ENCODE results near the gene SFXN2.
A peak's percentile ranks its signal among the peaks of the same experiment; 100 is the strongest.
"Not testable (repeated sequence)": the region's sequence is repeated elsewhere in the genome, so short reads cannot be mapped to it uniquely, and the experiment has no call there.

The SFXN2 gene

GRCh38 chr10:102710609-102711008 lies 3.8 kb upstream of the SFXN2 start:
- ChIA-PET POLR2A (ENCODE audit: low non-redundant PET) (no interaction called here), CTCF (interaction anchor here (0.6 kb wide), 1 partner anchor 191 kb away, joined by 4 read pairs; no protein-coding TSS in a partner anchor)
- H3K27ac ChIP-seq: no peak overlapping the region
- TF ChIP-seq CTCF (conservative IDR thresholded peaks at IDR 0.05; ENCODE audit: low read depth): no peak
- no peak for DNase-seq (ENCODE audit: low spot score)

- TF ChIP-seq CTCF (conservative IDR thresholded peaks at IDR 0.05; ENCODE audit: low read depth): no peak
- POLR2A ChIA-PET (ENCODE audit: low non-redundant PET): no interaction called here
- no peak overlapping the region for H3K27ac ChIP-seq
- DNase-seq (ENCODE audit: low spot score): no peak
- CTCF ChIA-PET: interaction anchor here (0.6 to 0.8 kb wide), 6 partner anchors 8 to 1210 kb away, joined by 3 to 8 read pairs (median 4); no protein-coding TSS in a partner anchor
Measured at GRCh38 chr10:102712089-102712488, 2.3 kb upstream of the SFXN2 start.

GRCh38 chr10:102712843-102713538 lies 1.4 kb upstream of the SFXN2 start:
- POLR2A ChIA-PET (ENCODE audit: low non-redundant PET): no interaction called here

GRCh38 chr10:102713539-102713813 lies 960 bp upstream of the SFXN2 start:
- TF ChIP-seq CTCF (conservative IDR thresholded peaks at IDR 0.05; ENCODE audit: low read depth): peak; percentile 27; the same call in 1 of the 2 replicates
- peak overlapping the region; percentile 91 for H3K27ac ChIP-seq
- ChIA-PET POLR2A (ENCODE audit: low non-redundant PET) (interaction anchor here (0.5 kb wide), 1 partner anchor 599 kb away, joined by 3 read pairs; no protein-coding TSS in a partner anchor), CTCF (interaction anchor here (0.6 to 2.1 kb wide), 7 partner anchors 14 to 461 kb away, joined by 3 to 5 read pairs (median 3); no protein-coding TSS in a partner anchor)
- DNase-seq (ENCODE audit: low spot score): no peak

More at GRCh38 chr10:102712843-102713538, 1.4 kb upstream of the SFXN2 start:
- CTCF ChIA-PET: interaction anchor here (0.6 to 2.1 kb wide), 7 partner anchors 14 to 461 kb away, joined by 3 to 6 read pairs (median 4); no protein-coding TSS in a partner anchor
- DNase-seq (ENCODE audit: low spot score): no peak
- no peak for TF ChIP-seq CTCF (conservative IDR thresholded peaks at IDR 0.05; ENCODE audit: low read depth)
- H3K27ac ChIP-seq: peak overlapping the region; percentile 91

DNA sequence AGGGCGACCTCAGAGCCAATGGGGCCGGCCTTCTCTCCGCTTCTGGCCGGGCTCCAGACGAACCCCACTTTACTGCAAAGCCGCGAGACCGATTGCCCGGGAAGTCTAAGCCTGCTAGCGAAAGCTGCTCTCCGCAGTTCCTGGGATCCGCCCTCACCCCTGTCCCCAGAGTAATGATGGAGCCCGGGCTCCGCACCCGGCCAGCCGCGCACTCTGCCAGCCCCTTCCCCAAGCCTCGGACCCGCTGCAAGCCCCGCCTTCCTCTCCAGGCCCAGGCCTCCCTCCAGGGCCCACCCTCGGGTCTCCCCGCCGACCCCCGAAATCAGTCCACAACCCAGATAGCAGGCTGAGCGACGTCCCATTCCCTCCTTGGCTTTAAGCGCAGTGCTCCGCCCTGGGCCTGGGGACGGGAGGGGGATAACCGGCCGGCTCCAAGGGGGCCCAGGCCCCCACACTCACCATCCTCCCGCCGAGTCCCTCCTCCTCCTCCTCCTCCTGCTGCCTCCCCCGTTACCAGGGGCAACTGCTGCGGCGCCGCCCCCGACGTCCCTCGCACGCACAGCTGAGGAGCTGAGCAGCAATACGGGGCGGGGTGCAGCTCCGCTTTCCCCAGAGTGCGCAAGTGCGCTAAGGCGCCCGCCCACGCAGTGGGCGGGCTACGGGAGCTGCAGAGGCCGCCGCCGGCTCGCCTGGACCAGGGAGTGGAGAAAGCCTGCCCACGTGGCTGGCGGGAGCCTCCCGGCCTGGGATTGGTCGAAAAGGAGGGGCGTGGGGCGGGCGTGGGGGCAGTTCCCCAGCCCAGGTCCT lies 419 bp upstream of the SFXN2 start, which contains the start of gene ARL3:
Gene ARL3, minus strand, starts transcription at position 584 of the 807 bp plus-strand sequence. Its CDS starts 122 bp downstream, at position 462.
- no peak for TF ChIP-seq CTCF (conservative IDR thresholded peaks at IDR 0.05; ENCODE audit: low read depth)
- DNase-seq (ENCODE audit: low spot score): peak; percentile 99
- ChIA-PET CTCF (interaction anchor here (0.6 to 2.1 kb wide), 9 partner anchors 13 to 462 kb away, joined by 3 to 5 read pairs (median 3); no protein-coding TSS in a partner anchor), POLR2A (ENCODE audit: low non-redundant PET) (interaction anchor here (0.5 to 1.0 kb wide), 3 partner anchors 29 to 600 kb away, joined by 3 to 4 read pairs (median 3); no protein-coding TSS in a partner anchor)
- H3K27ac ChIP-seq: peak within 1 kb of the TSS; percentile 91

GRCh38 chr10:102715880-102716279 lies 1.4 kb downstream of the SFXN2 start:
- POLR2A ChIA-PET (ENCODE audit: low non-redundant PET): interaction anchor here (0.7 kb wide), 1 partner anchor 43 kb away, joined by 12 read pairs; no protein-coding TSS in a partner anchor
- CTCF ChIA-PET: interaction anchor here (1.4 kb wide), 1 partner anchor 37 kb away, joined by 5 read pairs; no protein-coding TSS in a partner anchor
- DNase-seq (ENCODE audit: low spot score): no peak
- no peak for TF ChIP-seq CTCF (conservative IDR thresholded peaks at IDR 0.05; ENCODE audit: low read depth)
- H3K27ac ChIP-seq: no peak overlapping the region

DNA sequence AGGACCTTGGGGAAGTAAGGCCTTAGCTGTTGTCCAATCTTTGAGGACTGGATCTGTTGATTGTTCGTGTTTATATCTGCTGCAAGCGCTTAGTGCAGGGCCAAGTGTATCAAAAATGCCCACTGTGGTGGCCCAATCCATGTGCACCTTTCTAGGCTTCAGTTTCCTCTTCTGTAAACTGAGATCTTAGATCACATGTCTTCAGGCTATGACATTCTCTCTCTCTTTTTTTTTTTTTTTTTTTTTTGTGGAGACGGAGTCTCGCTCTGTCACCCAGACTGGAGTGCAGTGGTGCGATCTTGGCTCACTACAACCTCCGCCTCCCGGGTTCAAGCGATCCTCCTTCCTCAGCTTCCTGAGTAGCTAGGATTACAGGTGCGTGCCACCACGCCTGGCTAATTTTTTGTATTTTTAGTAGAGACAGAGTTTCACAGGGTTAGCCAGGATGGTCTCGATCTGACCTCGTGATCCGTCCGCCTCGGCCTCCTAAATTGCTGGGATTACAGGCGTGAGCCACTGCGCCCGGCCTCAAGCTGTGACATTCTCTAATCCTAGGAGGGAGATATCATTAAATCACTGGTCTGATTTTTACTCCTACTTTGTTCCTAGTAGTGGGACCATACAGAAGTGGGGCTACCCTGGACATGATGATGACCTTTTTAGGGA lies 2.6 kb downstream of the SFXN2 start:
- H3K27ac ChIP-seq; DNase-seq (ENCODE audit: low spot score); POLR2A ChIA-PET (ENCODE audit: low non-redundant PET): not testable (repeated sequence)
- CTCF ChIA-PET: interaction anchor here (0.5 to 1.4 kb wide), 2 partner anchors 38 to 186 kb away, joined by 3 to 5 read pairs; no protein-coding TSS in a partner anchor

All from RWPE1 (cell line).